H1 (cell line): ENCODE measurements around the gene CUL9. TPM values are rescaled to one million over a fixed set of nuclear protein-coding genes. Genes with fewer than 3 reads are reported as not detected.
A peak's percentile ranks its signal among the peaks of the same experiment; 100 is the strongest.

Experiments
- CTCF ChIA-PET: fragments of 300-600 bp; sonication (Branson Sonifier 250); formaldehyde crosslinking; loops from one replicate; lab custom pipeline; 2021; ENCODE audit not compliant: partially characterized antibody; lab: Charles Lee
- POLR2A ChIA-PET: fragments of 300-600 bp; sonication (Branson Sonifier 250); formaldehyde crosslinking; loops from one replicate; lab custom pipeline; 2021; ENCODE audit warnings: inconsistent platforms; ENCODE audit not compliant: partially characterized antibody; lab: Charles Lee
- DNase-seq, 2 experiments: peaks; one replicate each; pipeline versions ENCODE4 v3.0.0 to v3.0.0-alpha.2; 2010 to 2022; ENCODE audit warnings: low spot score in 2 of 2, low read depth in 1 of 2, mixed read lengths in 1 of 2
- FAIRE-seq: peaks from 2 replicates; lab custom pipeline; 2011; peaks lifted over from hg19 to GRCh38; lab: Jason Lieb, UNC
- H2AFZ ChIP-seq: 2 replicates; pipeline ENCODE4 v1.8.1; 2012; ENCODE audit warnings: low read length, inconsistent platforms
- H2AK5ac ChIP-seq: 2 replicates; pipeline ENCODE4 v1.6.1; 2013; ENCODE audit warnings: low read depth, low read length
- H2BK120ac ChIP-seq: replicated peaks from 2 replicates; pipeline ENCODE3; 2013; ENCODE audit warnings: low read depth, low read length, inconsistent platforms
- H2BK12ac ChIP-seq: 2 replicates; pipeline ENCODE4 v1.6.1; 2013; ENCODE audit warnings: low read depth, low read length
- H2BK15ac ChIP-seq: 2 replicates; pipeline ENCODE4 v1.6.1; 2013; ENCODE audit warnings: low read length
- H2BK20ac ChIP-seq: 2 replicates; pipeline ENCODE4 v1.6.1; 2013; ENCODE audit warnings: low read length
- H2BK5ac ChIP-seq: 2 replicates; pipeline ENCODE4 v1.6.1; 2013; ENCODE audit warnings: low read depth, low read length
- H3K14ac ChIP-seq: 2 replicates; pipeline ENCODE4 v1.6.1; 2013; ENCODE audit warnings: inconsistent platforms; ENCODE audit not compliant: insufficient read length
- H3K18ac ChIP-seq: 2 replicates; pipeline ENCODE4 v1.6.1; 2013; ENCODE audit warnings: low read length; ENCODE audit errors: extremely low read depth
- H3K23ac ChIP-seq: 2 replicates; pipeline ENCODE4 v1.6.1; 2013; ENCODE audit warnings: inconsistent platforms; ENCODE audit not compliant: insufficient read length
- H3K23me2 ChIP-seq: 2 replicates; pipeline ENCODE4 v1.6.1; 2013; ENCODE audit warnings: low read depth, low read length
- H3K27ac ChIP-seq: 2 replicates; pipeline ENCODE4 v1.6.1; 2011; ENCODE audit warnings: low read depth, low read length, inconsistent platforms
- H3K27me3 ChIP-seq, 4 experiments: replicated peaks in 1 of 4; 1 replicate in 1 of 4; 2 replicates in 3 of 4; pipeline versions ENCODE4 v1.6.1 to v1.8.1; 2011 to 2013; ENCODE audit warnings: low read length in 3 of 4, mild to moderate bottlenecking in 3 of 4, inconsistent platforms in 2 of 4, mixed read lengths in 2 of 4, moderate library complexity in 1 of 4; ENCODE audit not compliant: control insufficient read depth in 3 of 4, insufficient read depth in 3 of 4; ENCODE audit errors: extremely low read depth in 1 of 4
- H3K36me3 ChIP-seq, 4 experiments: 2 replicates each; pipeline versions ENCODE4 v1.6.1 to v1.8.1; 2011 to 2013; ENCODE audit warnings: mild to moderate bottlenecking in 4 of 4, low read length in 3 of 4, moderate library complexity in 2 of 4, control low read depth in 1 of 4, inconsistent platforms in 1 of 4; ENCODE audit not compliant: insufficient read depth in 4 of 4, control insufficient read depth in 2 of 4
- H3K4ac ChIP-seq: replicated peaks from 2 replicates; pipeline ENCODE3; 2013; ENCODE audit warnings: low read length, low read depth, mixed read lengths, inconsistent platforms; ENCODE audit not compliant: insufficient read length
- H3K4me1 ChIP-seq, 4 experiments: replicated peaks in 1 of 4; 1 replicate in 1 of 4; 2 replicates in 3 of 4; pipeline versions ENCODE4 v1.6.1 to v1.8.1; 2011 to 2013; ENCODE audit warnings: low read length in 3 of 4, inconsistent platforms in 2 of 4, mixed read lengths in 1 of 4; ENCODE audit not compliant: insufficient read depth in 4 of 4, control insufficient read depth in 3 of 4
- H3K4me2 ChIP-seq, 2 experiments: 2 replicates each; pipeline versions ENCODE4 v1.6.1 to v1.8.1; 2011 to 2013; ENCODE audit warnings: low read depth in 2 of 2, low read length in 2 of 2, control low read depth in 1 of 2, inconsistent platforms in 1 of 2, mild to moderate bottlenecking in 1 of 2; ENCODE audit not compliant: insufficient read depth in 1 of 2
- H3K4me3 ChIP-seq, 4 experiments: fragments of 200-600, 300-600 bp in 1 of 4; sonication (generic), shearing (Covaris generic), sonication (Bioruptor Twin) in 1 of 4; 2 replicates each; pipeline versions ENCODE4 v1.5.1 to v1.8.1; 2011 to 2016; ENCODE audit warnings: low read length in 4 of 4, low read depth in 3 of 4, control low read depth in 2 of 4, inconsistent platforms in 2 of 4, mild to moderate bottlenecking in 2 of 4, mixed read lengths in 1 of 4, moderate library complexity in 1 of 4; ENCODE audit not compliant: insufficient read depth in 2 of 4; ENCODE audit errors: extremely low read depth in 1 of 4
- H3K56ac ChIP-seq: replicated peaks from 2 replicates; pipeline ENCODE3; 2013; ENCODE audit warnings: low read depth, mild to moderate bottlenecking, mixed read lengths, low read length, inconsistent platforms; ENCODE audit not compliant: insufficient read length
- H3K79me1 ChIP-seq: 2 replicates; pipeline ENCODE4 v1.6.1; 2013; ENCODE audit warnings: low read depth, low read length, control low read depth
- H3K79me2 ChIP-seq, 2 experiments: 2 replicates each; pipeline versions ENCODE4 v1.6.1 to v1.8.1; 2012 to 2013; ENCODE audit warnings: low read length in 2 of 2, mild to moderate bottlenecking in 2 of 2, inconsistent platforms in 1 of 2; ENCODE audit not compliant: insufficient read depth in 2 of 2, control insufficient read depth in 1 of 2
- H3K9ac ChIP-seq, 4 experiments: replicated peaks in 1 of 4; 1 replicate in 1 of 4; 2 replicates in 3 of 4; pipeline versions ENCODE4 v1.6.1 to v1.8.1; 2011 to 2013; ENCODE audit warnings: low read depth in 3 of 4, low read length in 3 of 4, control low read depth in 2 of 4, mild to moderate bottlenecking in 2 of 4, moderate library complexity in 2 of 4, inconsistent platforms in 1 of 4; ENCODE audit errors: extremely low read depth in 1 of 4
- H3K9me3 ChIP-seq, 2 experiments: 2 replicates each; pipeline versions ENCODE4 v1.6.1 to v1.8.1; 2012 to 2013; ENCODE audit warnings: mild to moderate bottlenecking in 2 of 2, moderate library complexity in 2 of 2, control low read depth in 1 of 2, inconsistent platforms in 1 of 2, low read depth in 1 of 2, low read length in 1 of 2, mixed read lengths in 1 of 2; ENCODE audit not compliant: insufficient read depth in 2 of 2
- H4K20me1 ChIP-seq, 2 experiments: replicated peaks in 1 of 2; 2 replicates each; pipeline versions ENCODE3 to v1.8.1; 2011 to 2013; ENCODE audit warnings: inconsistent platforms in 2 of 2, low read length in 2 of 2, mild to moderate bottlenecking in 1 of 2; ENCODE audit not compliant: insufficient read depth in 2 of 2, control insufficient read depth in 1 of 2
- H4K5ac ChIP-seq: 2 replicates; pipeline ENCODE4 v1.6.1; 2013; ENCODE audit warnings: low read length, low read depth, mixed read lengths, inconsistent platforms; ENCODE audit not compliant: insufficient read length
- H4K8ac ChIP-seq: 2 replicates; pipeline ENCODE4 v1.8.0; 2013; ENCODE audit warnings: mild to moderate bottlenecking, moderate library complexity, low read length, inconsistent platforms; ENCODE audit not compliant: insufficient read depth; ENCODE audit errors: extremely low read depth
- H4K91ac ChIP-seq: replicated peaks from 2 replicates; pipeline ENCODE3; 2013; ENCODE audit warnings: low read length, mixed read lengths, inconsistent platforms; ENCODE audit not compliant: insufficient read length
- ATF2 ChIP-seq: IDR thresholded peaks from 2 replicates; pipeline ENCODE4 v1.6.1; 2012; ENCODE audit warnings: low read length, inconsistent platforms
- BRCA1 ChIP-seq: IDR thresholded peaks from 2 replicates; pipeline ENCODE4 v1.6.1; 2012; ENCODE audit warnings: low read depth, low read length, improper control_type of control experiment
- CHD2 ChIP-seq: IDR thresholded peaks from 2 replicates; pipeline ENCODE4 v1.6.1; 2012; ENCODE audit warnings: low read length, improper control_type of control experiment
- EP300 ChIP-seq, 2 experiments: IDR thresholded peaks; 1 replicate in 1 of 2; 2 replicates in 1 of 2; pipeline ENCODE4 v1.6.1; 2011 to 2012; ENCODE audit warnings: low read depth in 2 of 2, low read length in 2 of 2, mild to moderate bottlenecking in 2 of 2, borderline replicate concordance in 1 of 2, inconsistent platforms in 1 of 2, moderate library complexity in 1 of 2
- POLR2AphosphoS5 ChIP-seq: IDR thresholded peaks from 2 replicates; pipeline ENCODE4 v1.6.1; 2011; ENCODE audit warnings: low read depth, low read length
- SIN3A ChIP-seq, 2 experiments: IDR thresholded peaks in 1 of 2; conservative IDR thresholded peaks in 1 of 2; 2 replicates each; pipeline ENCODE4 v1.6.1; 2011 to 2012; ENCODE audit warnings: low read length in 2 of 2, improper control_type of control experiment in 1 of 2, low read depth in 1 of 2, mild to moderate bottlenecking in 1 of 2
- TBP ChIP-seq: IDR thresholded peaks from 2 replicates; pipeline ENCODE4 v1.6.1; 2011; ENCODE audit warnings: low read depth, low read length, improper control_type of control experiment
- WGBS, 2 experiments: shearing (Covaris generic) in 1 of 2; methylation state at CpG; one replicate each; pipeline versions ENCODE4 v1.1.6 to v1.1.7; 2013 to 2015; ENCODE audit warnings: low lambda C conversion rate in 2 of 2, mixed read lengths in 2 of 2, inconsistent platforms in 1 of 2, low coverage in 1 of 2, missing lambda C conversion rate in 1 of 2; ENCODE audit not compliant: insufficient replicate concordance in 2 of 2, insufficient coverage in 1 of 2, insufficient read length in 1 of 2; ENCODE audit errors: extremely low coverage in 1 of 2, missing lambda C conversion rate in 1 of 2; 5-methylcytosine and 5-hydroxymethylcytosine counted together
- polyA plus RNA-seq, 7 experiments: library from polyadenylated mRNA; depleted of rRNA in 3 of 7; stranded (reverse) in 5 of 7; unstranded in 2 of 7; fragments of >200 nt in 5 of 7; fragments of 200-250 nt in 2 of 7; gene quantifications; 1 replicate in 5 of 7; 2 replicates in 1 of 7; 4 replicates in 1 of 7; pipeline versions ENCODE4 v1.2.1 to v1.2.3, GENCODE V29; 2011 to 2013; ENCODE audit warnings: missing spikeins in 2 of 7, mixed read lengths in 2 of 7
- total RNA-seq: library from RNA; stranded (reverse); fragmentation: NEBNext Ultra II Directional; extraction: Animal tissue kit (Norgen Biotek cat#: 25700); gene quantifications from 2 replicates; pipeline ENCODE4 v1.2.1, GENCODE V29; 2021

CUL9 gene
- total and polyA plus RNA-seq, 2 of the 8 experiments (the other 6 are each of a cell fraction or from before 2014, with no cell fraction given) = 7.7 to 9.8 TPM

GRCh38 chr6:43172104-43173007 is 9.6 kb upstream of the CUL9 start:
- Histone ChIP-seq H3K27ac (peak overlapping the region; percentile 94), H3K18ac (peak overlapping the region; percentile 64), H2BK12ac (peak overlapping the region; percentile 70; the same call in 1 of the 2 replicates), H4K91ac (peak overlapping the region; percentile 36), H4K20me1 (peaks cover 13 to 28% of the 10 kb centered on the region in 2 experiments), H3K79me2 (peaks cover 0 to 28% of the 10 kb centered on the region in 2 experiments; a peak in 2 of 4 replicates), H3K23me2 (peaks cover 14% of the 10 kb centered on the region), H2BK120ac (no peak overlapping the region), H2AK5ac (no peak overlapping the region), H3K4ac (no peak overlapping the region), H3K4me1 (peaks cover 9 to 17% (median 11%) of the 10 kb centered on the region in 4 experiments), H3K4me2 (peak overlapping the region; percentile 93 to 97), H3K14ac (no peak overlapping the region), H2BK15ac (peak overlapping the region; percentile 36), H3K9ac (peak overlapping the region; percentile 53 to 99 (median 92)), H3K27me3 (peaks cover 0 to 6% (median 2%) of the 10 kb centered on the region in 4 experiments; a peak in 3 of 7 replicates), H4K8ac (peak overlapping the region; percentile 95), H3K79me1 (peaks cover 3% of the 10 kb centered on the region; the same call in 1 of the 2 replicates), H3K36me3 (peaks cover 11 to 21% (median 17%) of the 10 kb centered on the region in 4 experiments), H2AFZ (no peak overlapping the region), H2BK5ac (peak overlapping the region; percentile 57; the same call in 1 of the 2 replicates), H2BK20ac (no peak overlapping the region), H3K56ac (peak overlapping the region; percentile 35), H3K9me3 (no peaks in the 10 kb centered on the region), H4K5ac (no peak overlapping the region), H3K4me3 (peak overlapping the region; percentile 64 to 93 (median 82)), H3K23ac (no peak overlapping the region)
- WGBS, 2 experiments = 4% methylated on average over 32 of the region's 46 CpGs; no CpG with 5 or more reads in 1 of the 2 experiments
- ChIA-PET CTCF (interaction anchor here (0.5 to 1.5 kb wide), 7 partner anchors 8 to 212 kb away, joined by 3 to 4 read pairs (median 3); no protein-coding TSS in a partner anchor), POLR2A (interaction anchor here (0.6 to 4.9 kb wide), 24 partner anchors 9 to 332 kb away, joined by 3 to 30 read pairs (median 4); partner anchors contain the start of genes CNPY3, CUL7, CUL9 and DNPH1)
- FAIRE-seq (no peak), DNase-seq (peak in 1 of 2 experiments; percentile 66)
- TF ChIP-seq EP300 (IDR thresholded peaks at IDR 0.05; ENCODE audit: borderline replicate concordance in 1 of 2, low read depth in 2 of 2, low read length in 2 of 2) (no peak), BRCA1 (no peak), SIN3A (conservative IDR thresholded peaks at IDR 0.05 in 1 of 2, IDR thresholded peaks at IDR 0.05 in 1 of 2; ENCODE audit: low read depth in 1 of 2, low read length in 2 of 2) (peak; percentile 13 to 47; a peak in 1 of 4 replicates), ATF2 (no peak), POLR2AphosphoS5 (peak; percentile 78), CHD2 (no peak), TBP (peak; percentile 26; the same call in 1 of the 2 replicates)
